Astrocyte of the hippocampus (primary cell): ENCODE results near the gene EML3.
A peak's percentile ranks its signal among the peaks of the same experiment; 100 is the strongest.
"Not testable (repeated sequence)": the region's sequence is repeated elsewhere in the genome, so short reads cannot be mapped to it uniquely, and the experiment has no call there.

Experiments used
- DNase-seq: peaks from one replicate; pipeline ENCODE4 v3.0.0; 2011; ENCODE audit warnings: low read depth, low spot score

EML3 gene

GRCh38 chr11:62600367-62601121, 12.0 kb downstream of the EML3 start:
- no peak for DNase-seq

GRCh38 chr11:62599901-62600300, 12.7 kb downstream of the EML3 start:
- no peak for DNase-seq

GRCh38 chr11:62599069-62599696, 13.4 kb downstream of the EML3 start:
- DNase-seq = peak; percentile 99

GRCh38 chr11:62595124-62595523, 17.5 kb downstream of the EML3 start:
- DNase-seq = no peak

GRCh38 chr11:62593434-62594044, 19.0 kb downstream of the EML3 start:
- peak; percentile 80 for DNase-seq

- DNase-seq = no peak
Observed at GRCh38 chr11:62592989-62593421, 19.6 kb downstream of the EML3 start.

GRCh38 chr11:62592146-62592815, 20.3 kb downstream of the EML3 start:
- no peak for DNase-seq

- DNase-seq = peak; percentile 99
Observed at GRCh38 chr11:62591448-62592145, 21.0 kb downstream of the EML3 start, which contains the start of gene TUT1. Gene TUT1 (minus strand): TSS chr11:62591523. CDS start chr11:62591485, 38 bp downstream.

GRCh38 chr11:62588966-62589637, 23.5 kb downstream of the EML3 start:
- DNase-seq = peak; percentile 26

GRCh38 chr11:62585356-62585755, 27.2 kb downstream of the EML3 start:
- DNase-seq = not testable (repeated sequence)

GRCh38 chr11:62581735-62582134, 30.8 kb downstream of the EML3 start:
- DNase-seq = not testable (repeated sequence)

- DNase-seq = no peak
Observed at GRCh38 chr11:62580959-62581715, 31.4 kb downstream of the EML3 start.

- no peak for DNase-seq
Observed at GRCh38 chr11:62579252-62579651, 33.3 kb downstream of the EML3 start.

GRCh38 chr11:62578541-62578940, 34.0 kb downstream of the EML3 start:
- no peak for DNase-seq

- DNase-seq = no peak
Observed at GRCh38 chr11:62577046-62577714, 35.4 kb downstream of the EML3 start.

GRCh38 chr11:62575837-62576236, 36.7 kb downstream of the EML3 start:
- DNase-seq = no peak

GRCh38 chr11:62575156-62575555, 37.4 kb downstream of the EML3 start:
- DNase-seq = no peak

- DNase-seq = no peak
Observed at GRCh38 chr11:62574363-62575071, 38.1 kb downstream of the EML3 start.
